ENCODE results near the gene LDLRAD4.

Gene LDLRAD4

GRCh38 chr18:13199169-13199568 lies 19.4 kb upstream of the LDLRAD4 start:
- Histone ChIP-seq H2AFZ (ENCODE audit: low read length, unreplicated experiment) (no peak overlapping the region), H3K4me3 (ENCODE audit: low read depth, low read length) (no peak overlapping the region), H3K4me1 (ENCODE audit: control insufficient read depth, insufficient read depth, low read length, unreplicated experiment) (no peaks in the 10 kb centered on the region), H3K79me2 (ENCODE audit: control insufficient read depth, insufficient read depth, low read length, unreplicated experiment) (no peaks in the 10 kb centered on the region), H3K27me3 (ENCODE audit: insufficient read depth, low read length) (peaks cover 23% of the 10 kb centered on the region), H3K27ac (ENCODE audit: low read depth, low read length) (no peak overlapping the region), H3K36me3 (ENCODE audit: insufficient read depth, low read length) (no peaks in the 10 kb centered on the region)

GRCh38 chr18:13201292-13201691 lies 17.3 kb upstream of the LDLRAD4 start:
- H2AFZ ChIP-seq (ENCODE audit: low read length, unreplicated experiment) = no peak overlapping the region
- H3K79me2 ChIP-seq (ENCODE audit: control insufficient read depth, insufficient read depth, low read length, unreplicated experiment) = no peaks in the 10 kb centered on the region
- peaks cover 37% of the 10 kb centered on the region for H3K27me3 ChIP-seq (ENCODE audit: insufficient read depth, low read length)
- H3K4me1 ChIP-seq (ENCODE audit: control insufficient read depth, insufficient read depth, low read length, unreplicated experiment) = no peaks in the 10 kb centered on the region
- H3K36me3 ChIP-seq (ENCODE audit: insufficient read depth, low read length) = no peaks in the 10 kb centered on the region
- H3K27ac ChIP-seq (ENCODE audit: low read depth, low read length) = no peak overlapping the region
- no peak overlapping the region for H3K4me3 ChIP-seq (ENCODE audit: low read depth, low read length)

GRCh38 chr18:13202571-13202970 lies 16.0 kb upstream of the LDLRAD4 start:
- H3K4me1 ChIP-seq (ENCODE audit: control insufficient read depth, insufficient read depth, low read length, unreplicated experiment) = no peaks in the 10 kb centered on the region
- no peak overlapping the region for H3K27ac ChIP-seq (ENCODE audit: low read depth, low read length)
- no peaks in the 10 kb centered on the region for H3K36me3 ChIP-seq (ENCODE audit: insufficient read depth, low read length)
- H3K27me3 ChIP-seq (ENCODE audit: insufficient read depth, low read length) = peaks cover 47% of the 10 kb centered on the region
- no peak overlapping the region for H2AFZ ChIP-seq (ENCODE audit: low read length, unreplicated experiment)
- H3K4me3 ChIP-seq (ENCODE audit: low read depth, low read length) = no peak overlapping the region
- no peaks in the 10 kb centered on the region for H3K79me2 ChIP-seq (ENCODE audit: control insufficient read depth, insufficient read depth, low read length, unreplicated experiment)

- no peak overlapping the region for H3K27ac ChIP-seq (ENCODE audit: low read depth, low read length)
- no peaks in the 10 kb centered on the region for H3K79me2 ChIP-seq (ENCODE audit: control insufficient read depth, insufficient read depth, low read length, unreplicated experiment)
- H2AFZ ChIP-seq (ENCODE audit: low read length, unreplicated experiment) = no peak overlapping the region
- H3K4me1 ChIP-seq (ENCODE audit: control insufficient read depth, insufficient read depth, low read length, unreplicated experiment) = no peaks in the 10 kb centered on the region
- H3K27me3 ChIP-seq (ENCODE audit: insufficient read depth, low read length) = peaks cover 63% of the 10 kb centered on the region
- H3K4me3 ChIP-seq (ENCODE audit: low read depth, low read length) = no peak overlapping the region
- H3K36me3 ChIP-seq (ENCODE audit: insufficient read depth, low read length) = no peaks in the 10 kb centered on the region
Observed at GRCh38 chr18:13206301-13206700, 12.3 kb upstream of the LDLRAD4 start.

GRCh38 chr18:13207294-13207693 lies 11.3 kb upstream of the LDLRAD4 start:
- no peak overlapping the region for H3K27ac ChIP-seq (ENCODE audit: low read depth, low read length)
- no peaks in the 10 kb centered on the region for H3K36me3 ChIP-seq (ENCODE audit: insufficient read depth, low read length)
- no peaks in the 10 kb centered on the region for H3K4me1 ChIP-seq (ENCODE audit: control insufficient read depth, insufficient read depth, low read length, unreplicated experiment)
- no peaks in the 10 kb centered on the region for H3K79me2 ChIP-seq (ENCODE audit: control insufficient read depth, insufficient read depth, low read length, unreplicated experiment)
- no peak overlapping the region for H2AFZ ChIP-seq (ENCODE audit: low read length, unreplicated experiment)
- peaks cover 66% of the 10 kb centered on the region for H3K27me3 ChIP-seq (ENCODE audit: insufficient read depth, low read length)
- H3K4me3 ChIP-seq (ENCODE audit: low read depth, low read length) = no peak overlapping the region

- H3K4me1 ChIP-seq (ENCODE audit: control insufficient read depth, insufficient read depth, low read length, unreplicated experiment) = no peaks in the 10 kb centered on the region
- peaks cover 75% of the 10 kb centered on the region for H3K27me3 ChIP-seq (ENCODE audit: insufficient read depth, low read length)
- H3K36me3 ChIP-seq (ENCODE audit: insufficient read depth, low read length) = no peaks in the 10 kb centered on the region
- no peak overlapping the region for H3K27ac ChIP-seq (ENCODE audit: low read depth, low read length)
- H2AFZ ChIP-seq (ENCODE audit: low read length, unreplicated experiment) = no peak overlapping the region
- H3K79me2 ChIP-seq (ENCODE audit: control insufficient read depth, insufficient read depth, low read length, unreplicated experiment) = no peaks in the 10 kb centered on the region
- no peak overlapping the region for H3K4me3 ChIP-seq (ENCODE audit: low read depth, low read length)
Observed at GRCh38 chr18:13211534-13211933, 7.0 kb upstream of the LDLRAD4 start.

GRCh38 chr18:13213036-13213795 lies 5.3 kb upstream of the LDLRAD4 start:
- Histone ChIP-seq H3K36me3 (ENCODE audit: insufficient read depth, low read length) (no peaks in the 10 kb centered on the region), H2AFZ (ENCODE audit: low read length, unreplicated experiment) (no peak overlapping the region), H3K27ac (ENCODE audit: low read depth, low read length) (no peak overlapping the region)

GRCh38 chr18:13214609-13215008 lies 4.0 kb upstream of the LDLRAD4 start:
- no peaks in the 10 kb centered on the region for H3K36me3 ChIP-seq (ENCODE audit: insufficient read depth, low read length)
- H3K4me1 ChIP-seq (ENCODE audit: control insufficient read depth, insufficient read depth, low read length, unreplicated experiment) = no peaks in the 10 kb centered on the region
- no peak overlapping the region for H3K27ac ChIP-seq (ENCODE audit: low read depth, low read length)
- no peak overlapping the region for H3K4me3 ChIP-seq (ENCODE audit: low read depth, low read length)
- H3K27me3 ChIP-seq (ENCODE audit: insufficient read depth, low read length) = peaks cover 74% of the 10 kb centered on the region
- no peaks in the 10 kb centered on the region for H3K79me2 ChIP-seq (ENCODE audit: control insufficient read depth, insufficient read depth, low read length, unreplicated experiment)
- H2AFZ ChIP-seq (ENCODE audit: low read length, unreplicated experiment) = no peak overlapping the region

More at GRCh38 chr18:13213036-13213795, 5.3 kb upstream of the LDLRAD4 start:
- H3K4me3 ChIP-seq (ENCODE audit: low read depth, low read length) = no peak overlapping the region
- H3K79me2 ChIP-seq (ENCODE audit: control insufficient read depth, insufficient read depth, low read length, unreplicated experiment) = no peaks in the 10 kb centered on the region
- H3K4me1 ChIP-seq (ENCODE audit: control insufficient read depth, insufficient read depth, low read length, unreplicated experiment) = no peaks in the 10 kb centered on the region
- peaks cover 74% of the 10 kb centered on the region for H3K27me3 ChIP-seq (ENCODE audit: insufficient read depth, low read length)

GRCh38 chr18:13216092-13216582 lies 2.4 kb upstream of the LDLRAD4 start:
- H3K27ac ChIP-seq (ENCODE audit: low read depth, low read length) = no peak overlapping the region
- H3K4me3 ChIP-seq (ENCODE audit: low read depth, low read length) = no peak overlapping the region
- no peaks in the 10 kb centered on the region for H3K36me3 ChIP-seq (ENCODE audit: insufficient read depth, low read length)
- H3K4me1 ChIP-seq (ENCODE audit: control insufficient read depth, insufficient read depth, low read length, unreplicated experiment) = no peaks in the 10 kb centered on the region
- no peak overlapping the region for H2AFZ ChIP-seq (ENCODE audit: low read length, unreplicated experiment)
- H3K27me3 ChIP-seq (ENCODE audit: insufficient read depth, low read length) = peaks cover 89% of the 10 kb centered on the region
- no peaks in the 10 kb centered on the region for H3K79me2 ChIP-seq (ENCODE audit: control insufficient read depth, insufficient read depth, low read length, unreplicated experiment)

- Histone ChIP-seq H3K27ac (ENCODE audit: low read depth, low read length) (no peak overlapping the region), H3K4me1 (ENCODE audit: control insufficient read depth, insufficient read depth, low read length, unreplicated experiment) (no peaks in the 10 kb centered on the region), H3K79me2 (ENCODE audit: control insufficient read depth, insufficient read depth, low read length, unreplicated experiment) (no peaks in the 10 kb centered on the region), H3K36me3 (ENCODE audit: insufficient read depth, low read length) (no peaks in the 10 kb centered on the region), H3K27me3 (ENCODE audit: insufficient read depth, low read length) (peaks cover 92% of the 10 kb centered on the region), H2AFZ (ENCODE audit: low read length, unreplicated experiment) (peak overlapping the region; percentile 50), H3K4me3 (ENCODE audit: low read depth, low read length) (peak overlapping the region; percentile 67; the same call in 1 of the 2 replicates)
Observed at GRCh38 chr18:13216711-13217465, 1.7 kb upstream of the LDLRAD4 start.
